Endothelial cell of umbilical vein (primary cell): ENCODE results near the gene SCARF2.

Experiments
- CTCF ChIP-seq, 2 donors: IDR thresholded peaks; 1 replicate in 1 of 2; 2 replicates in 1 of 2; pipeline ENCODE4 v1.5.1; 2011; ENCODE audit warnings: low read length in 2 of 2, mild to moderate bottlenecking in 2 of 2, moderate library complexity in 2 of 2, control low read depth in 1 of 2, inconsistent platforms in 1 of 2, low read depth in 1 of 2; ENCODE audit not compliant: insufficient read depth in 1 of 2; ENCODE audit errors: extremely low read depth in 1 of 2
- EZH2 ChIP-seq: IDR thresholded peaks from 2 replicates; pipeline ENCODE4 v1.6.1; 2012; ENCODE audit warnings: borderline replicate concordance, low read depth, mild to moderate bottlenecking, moderate library complexity, low read length, inconsistent platforms; ENCODE audit not compliant: severe bottlenecking
- FOS ChIP-seq: IDR thresholded peaks from 2 replicates; pipeline ENCODE4 v1.6.1; 2011; ENCODE audit warnings: mild to moderate bottlenecking, low read length, moderate library complexity, borderline replicate concordance; ENCODE audit not compliant: insufficient read depth
- POLR2A ChIP-seq: IDR thresholded peaks from 2 replicates; pipeline ENCODE4 v1.6.1; 2012; ENCODE audit warnings: low read depth, mild to moderate bottlenecking, control low read depth, low read length
- POLR2AphosphoS5 ChIP-seq: IDR thresholded peaks from 2 replicates; pipeline ENCODE4 v1.6.1; 2012; ENCODE audit warnings: low read depth, mild to moderate bottlenecking, control low read depth, low read length, moderate library complexity; ENCODE audit not compliant: insufficient read depth
- TF ChIP-seq, protein P1 (sequence below): IDR thresholded peaks from 2 replicates; pipeline ENCODE4 v1.6.1; 2011; ENCODE audit not compliant: insufficient read depth, insufficient read length

DNA sequence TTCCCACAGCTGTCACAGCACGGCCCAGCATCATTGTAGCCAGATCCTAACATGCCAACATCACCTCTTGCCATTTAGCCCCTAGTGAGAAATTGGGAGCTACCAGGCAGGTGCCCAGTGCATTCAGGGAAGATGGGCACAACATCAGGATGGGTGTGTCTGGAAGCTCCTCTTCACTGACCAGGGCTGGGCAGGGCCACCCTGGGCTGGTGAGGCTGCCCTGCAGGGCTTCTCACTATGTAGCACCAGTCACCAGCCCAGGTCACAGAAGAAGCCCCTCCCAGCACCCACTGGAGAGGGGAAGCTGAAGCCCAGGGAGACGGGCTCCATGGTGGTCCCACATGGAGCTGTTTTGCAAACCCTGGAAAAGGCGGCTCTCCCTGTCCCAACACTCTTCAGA lies 29.8 kb downstream of the SCARF2 start:
- no peak for TF ChIP-seq CTCF (IDR thresholded peaks at IDR 0.05; ENCODE audit: extremely low read depth in 1 of 2, insufficient read depth in 1 of 2, low read depth in 1 of 2, low read length in 2 of 2)
- no peak for TF ChIP-seq FOS
- TF ChIP-seq POLR2A = no peak
- TF ChIP-seq POLR2AphosphoS5 = no peak
- TF ChIP-seq EZH2 = no peak
- TF ChIP-seq, protein P1, sequence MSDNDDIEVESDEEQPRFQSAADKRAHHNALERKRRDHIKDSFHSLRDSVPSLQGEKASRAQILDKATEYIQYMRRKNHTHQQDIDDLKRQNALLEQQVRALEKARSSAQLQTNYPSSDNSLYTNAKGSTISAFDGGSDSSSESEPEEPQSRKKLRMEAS = no peak
